Right forelimb (tissue), 1 donor: ENCODE measurements around the gene AGBL1.
"Not testable (repeated sequence)": the region's sequence is repeated elsewhere in the genome, so short reads cannot be mapped to it uniquely, and the experiment has no call there.

Experiments used
- DNase-seq: peaks from one replicate; pipeline ENCODE4 v3.0.0-alpha.2; 2018

AGBL1 gene

GRCh38 chr15:86846036-86846435, 766.4 kb downstream of the AGBL1 start:
- DNase-seq = no peak

- no peak for DNase-seq
Measured at GRCh38 chr15:86849136-86849535, 769.5 kb downstream of the AGBL1 start.

- DNase-seq = no peak
Measured at GRCh38 chr15:86849558-86850285, 770.1 kb downstream of the AGBL1 start.

GRCh38 chr15:86850939-86851338, 771.3 kb downstream of the AGBL1 start:
- no peak for DNase-seq

GRCh38 chr15:86852741-86853140, 773.1 kb downstream of the AGBL1 start:
- no peak for DNase-seq

GRCh38 chr15:86854176-86854575, 774.5 kb downstream of the AGBL1 start:
- DNase-seq = no peak

- DNase-seq = no peak
Measured at GRCh38 chr15:86855307-86856291, 775.9 kb downstream of the AGBL1 start.

GRCh38 chr15:86857701-86858100, 778.0 kb downstream of the AGBL1 start:
- no peak for DNase-seq

GRCh38 chr15:86863226-86863915, 783.7 kb downstream of the AGBL1 start:
- no peak for DNase-seq

GRCh38 chr15:86865920-86866319, 786.2 kb downstream of the AGBL1 start:
- no peak for DNase-seq

GRCh38 chr15:86870846-86871245, 791.2 kb downstream of the AGBL1 start:
- DNase-seq = no peak

- no peak for DNase-seq
Measured at GRCh38 chr15:86871964-86872363, 792.3 kb downstream of the AGBL1 start.

GRCh38 chr15:86872782-86873181, 793.1 kb downstream of the AGBL1 start:
- DNase-seq = no peak

GRCh38 chr15:86875067-86875466, 795.4 kb downstream of the AGBL1 start:
- DNase-seq = no peak

- DNase-seq = no peak
Measured at GRCh38 chr15:86876387-86876944, 796.8 kb downstream of the AGBL1 start.

GRCh38 chr15:86877171-86877631, 797.5 kb downstream of the AGBL1 start:
- no peak for DNase-seq

GRCh38 chr15:86878844-86879243, 799.2 kb downstream of the AGBL1 start:
- DNase-seq = not testable (repeated sequence)

- no peak for DNase-seq
Measured at GRCh38 chr15:86879250-86880229, 799.9 kb downstream of the AGBL1 start.

GRCh38 chr15:86885616-86886015, 805.9 kb downstream of the AGBL1 start:
- no peak for DNase-seq

- DNase-seq = no peak
Measured at GRCh38 chr15:86892774-86893449, 813.2 kb downstream of the AGBL1 start.

- DNase-seq = no peak
Measured at GRCh38 chr15:86894269-86894668, 814.6 kb downstream of the AGBL1 start.
